Liver (tissue), 9 donors: ENCODE measurements around the gene LARGE1. TPM values are rescaled to one million over a fixed set of nuclear protein-coding genes. Genes with fewer than 3 reads are reported as not detected.
A peak's percentile ranks its signal among the peaks of the same experiment; 100 is the strongest.

Experiments
- DNase-seq: peaks from one replicate; pipeline ENCODE4 v3.0.0-alpha.2; 2017; ENCODE audit warnings: low spot score
- H3K27ac ChIP-seq, 2 donors: one replicate each; pipeline ENCODE4 v1.7.0; 2013; ENCODE audit warnings: inconsistent platforms in 2 of 2, low read length in 2 of 2, control low read depth in 1 of 2, low read depth in 1 of 2, mild to moderate bottlenecking in 1 of 2
- H3K27me3 ChIP-seq, 4 donors: one replicate each; pipeline versions ENCODE4 v1.6.1 to v1.7.0; 2013; ENCODE audit warnings: low read length in 3 of 4, inconsistent platforms in 1 of 4, mild to moderate bottlenecking in 1 of 4, moderate library complexity in 1 of 4; ENCODE audit not compliant: control insufficient read depth in 4 of 4, insufficient read depth in 4 of 4
- H3K36me3 ChIP-seq, 4 donors: one replicate each; pipeline versions ENCODE4 v1.6.1 to v1.7.0; 2013; ENCODE audit warnings: low read length in 3 of 4, mild to moderate bottlenecking in 3 of 4, low read depth in 1 of 4, moderate library complexity in 1 of 4; ENCODE audit not compliant: control insufficient read depth in 4 of 4, insufficient read depth in 3 of 4
- H3K4me1 ChIP-seq, 4 donors: one replicate each; pipeline versions ENCODE4 v1.6.1 to v1.7.0; 2013; ENCODE audit warnings: low read length in 3 of 4, mild to moderate bottlenecking in 3 of 4, moderate library complexity in 1 of 4; ENCODE audit not compliant: control insufficient read depth in 4 of 4, insufficient read depth in 4 of 4
- H3K4me3 ChIP-seq, 3 donors: one replicate each; pipeline versions ENCODE4 v1.6.1 to v1.7.0; 2013; ENCODE audit warnings: low read length in 3 of 3, control low read depth in 1 of 3, low read depth in 1 of 3, mild to moderate bottlenecking in 1 of 3
- H3K9ac ChIP-seq, 2 donors: one replicate each; pipeline ENCODE4 v1.7.0; 2013; ENCODE audit warnings: low read length in 2 of 2, mild to moderate bottlenecking in 2 of 2, moderate library complexity in 2 of 2, control low read depth in 1 of 2, low read depth in 1 of 2
- H3K9me3 ChIP-seq, 4 donors: one replicate each; pipeline versions ENCODE4 v1.6.1 to v1.7.0; 2013; ENCODE audit warnings: low read length in 3 of 4; ENCODE audit not compliant: control insufficient read depth in 4 of 4
- EGR1 ChIP-seq, 2 donors: IDR thresholded peaks; 2 replicates each; pipeline ENCODE4 v1.6.1; 2016 to 2018; ENCODE audit warnings: antibody characterized with exemption in 2 of 2, low read depth in 2 of 2
- FOXA1 ChIP-seq: IDR thresholded peaks from 2 replicates; pipeline ENCODE4 v1.6.1; 2016; ENCODE audit warnings: antibody characterized with exemption
- FOXA2 ChIP-seq: IDR thresholded peaks from 2 replicates; pipeline ENCODE4 v1.6.1; 2016; ENCODE audit warnings: antibody characterized with exemption
- GABPA ChIP-seq, 2 donors: IDR thresholded peaks in 1 of 2; conservative IDR thresholded peaks in 1 of 2; 2 replicates each; pipeline ENCODE4 v1.6.1; 2016; ENCODE audit warnings: antibody characterized with exemption in 2 of 2, mild to moderate bottlenecking in 1 of 2, moderate library complexity in 1 of 2
- HNF4A ChIP-seq, 2 donors: conservative IDR thresholded peaks; 2 replicates each; pipeline ENCODE4 v1.6.1; 2016; ENCODE audit warnings: antibody characterized with exemption in 2 of 2, mild to moderate bottlenecking in 2 of 2
- HNF4G ChIP-seq: IDR thresholded peaks from 2 replicates; pipeline ENCODE4 v1.6.1; 2016; ENCODE audit warnings: antibody characterized with exemption
- JUND ChIP-seq, 2 donors: IDR thresholded peaks; 2 replicates each; pipeline ENCODE4 v1.6.1; 2016; ENCODE audit warnings: antibody characterized with exemption in 2 of 2
- NR2F2 ChIP-seq: IDR thresholded peaks from 2 replicates; pipeline ENCODE4 v1.6.1; 2016; ENCODE audit warnings: antibody characterized with exemption
- RAD21 ChIP-seq, 2 donors: IDR thresholded peaks; 2 replicates each; pipeline ENCODE4 v1.6.1; 2016; ENCODE audit warnings: antibody characterized with exemption in 2 of 2, mild to moderate bottlenecking in 2 of 2
- RXRA ChIP-seq, 2 donors: IDR thresholded peaks; 2 replicates each; pipeline ENCODE4 v1.6.1; 2017 to 2018; ENCODE audit warnings: antibody characterized with exemption in 2 of 2, mild to moderate bottlenecking in 1 of 2
- SP1 ChIP-seq: IDR thresholded peaks from 2 replicates; pipeline ENCODE4 v1.6.1; 2018; ENCODE audit warnings: antibody characterized with exemption, mild to moderate bottlenecking
- TAF1 ChIP-seq: conservative IDR thresholded peaks from 2 replicates; pipeline ENCODE4 v1.6.1; 2016; ENCODE audit warnings: antibody characterized with exemption, mild to moderate bottlenecking
- YY1 ChIP-seq: IDR thresholded peaks from 2 replicates; pipeline ENCODE4 v1.6.1; 2016; ENCODE audit warnings: antibody characterized with exemption, mild to moderate bottlenecking
- WGBS: extraction: QIAGEN DNeasy Blood & Tissue Kit; methylation state at CpG from one replicate; pipeline ENCODE4 v1.1.7; 2013; 5-methylcytosine and 5-hydroxymethylcytosine counted together
- polyA plus RNA-seq, 2 donors: library from polyadenylated mRNA; stranded (reverse) in 1 of 2; unstranded in 1 of 2; fragments of 200-250 nt in 1 of 2; fragments of >200 nt in 1 of 2; fragmentation: Nextera tagmentation in 1 of 2; extraction: Ambion mirVana in 1 of 2; gene quantifications; one replicate each; pipeline versions ENCODE4 v1.2.1 to v1.2.3, GENCODE V29; 2013 to 2015
- total RNA-seq, 2 donors: library from RNA; depleted of rRNA; stranded (reverse); fragments of >200 nt; gene quantifications; one replicate each; pipeline ENCODE4 v1.2.3, GENCODE V29; 2014
- TF ChIP-seq, protein P1 (sequence below): IDR thresholded peaks from 2 replicates; pipeline ENCODE4 v1.6.1; 2016; ENCODE audit warnings: antibody characterized with exemption
- TF ChIP-seq, protein P2 (sequence below): IDR thresholded peaks from 2 replicates; pipeline ENCODE4 v1.6.1; 2016; ENCODE audit warnings: antibody characterized with exemption
- TF ChIP-seq, protein P3 (sequence below): IDR thresholded peaks from 2 replicates; pipeline ENCODE4 v1.6.1; 2016; ENCODE audit warnings: antibody characterized with exemption, mild to moderate bottlenecking
- TF ChIP-seq, protein P4 (sequence below): IDR thresholded peaks from 2 replicates; pipeline ENCODE4 v1.6.1; 2016; ENCODE audit warnings: antibody characterized with exemption
- donor health status: healthy.
- donor health status: healthy.
- donor health status: healthy.
- donor health status: healthy.
- donor health status: healthy.

LARGE1 gene
- total and polyA plus RNA-seq, 4 donors = 2.3 to 14.1 (median 5.7) TPM

DNA sequence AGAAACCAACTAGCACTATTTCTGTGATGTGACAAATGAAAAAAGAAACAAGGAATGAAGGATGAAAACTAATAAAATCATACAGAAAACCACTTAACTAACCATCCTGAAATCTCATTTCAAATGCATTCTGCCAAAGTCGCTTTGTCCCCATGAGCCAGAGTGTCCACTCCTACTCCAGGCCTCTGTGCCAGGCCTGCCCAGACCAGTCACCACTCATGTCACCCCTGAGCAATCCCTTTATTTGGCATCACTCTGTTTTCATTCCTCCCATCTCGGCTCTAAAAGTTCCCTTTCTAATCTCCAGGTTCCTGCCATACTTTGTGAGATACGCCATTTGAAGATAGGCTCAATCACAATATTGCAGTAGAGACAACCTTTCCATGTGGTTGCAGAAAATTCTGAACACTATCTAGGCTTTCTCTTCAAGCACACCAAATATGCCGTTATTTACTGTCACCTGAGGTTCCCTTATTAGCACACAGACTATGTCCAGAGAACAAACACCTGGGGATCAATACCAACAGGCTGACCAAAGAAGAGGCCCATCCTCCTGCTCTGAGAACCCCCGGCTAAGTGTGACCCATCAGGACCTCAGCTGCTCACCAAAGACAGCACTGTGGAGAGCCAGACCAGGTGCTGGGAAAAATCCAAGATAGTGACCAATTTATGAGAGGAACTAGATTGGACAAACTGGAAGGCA is 202.4 kb downstream of the LARGE1 start:
- Histone ChIP-seq H3K4me3 (no peak overlapping the region), H3K27ac (no peak overlapping the region), H3K36me3 (no peaks in the 10 kb centered on the region), H3K9ac (no peak overlapping the region), H3K9me3 (peaks cover 0 to 8% (median 3%) of the 10 kb centered on the region in 4 donors), H3K27me3 (no peaks in the 10 kb centered on the region), H3K4me1 (peaks cover 0 to 30% (median 26%) of the 10 kb centered on the region in 4 donors)
- WGBS = 52% methylated on average over 5 of the region's 5 CpGs
- TF ChIP-seq, protein P1, sequence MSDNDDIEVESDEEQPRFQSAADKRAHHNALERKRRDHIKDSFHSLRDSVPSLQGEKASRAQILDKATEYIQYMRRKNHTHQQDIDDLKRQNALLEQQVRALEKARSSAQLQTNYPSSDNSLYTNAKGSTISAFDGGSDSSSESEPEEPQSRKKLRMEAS = no peak
- TF ChIP-seq, protein P2, sequence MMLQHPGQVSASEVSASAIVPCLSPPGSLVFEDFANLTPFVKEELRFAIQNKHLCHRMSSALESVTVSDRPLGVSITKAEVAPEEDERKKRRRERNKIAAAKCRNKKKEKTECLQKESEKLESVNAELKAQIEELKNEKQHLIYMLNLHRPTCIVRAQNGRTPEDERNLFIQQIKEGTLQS = no peak
- TF ChIP-seq HNF4A (conservative IDR thresholded peaks at IDR 0.05) (peak in 1 of 2 donors; percentile 7), RAD21 (IDR thresholded peaks at IDR 0.05) (peak in 1 of 2 donors; percentile 13), EGR1 (IDR thresholded peaks at IDR 0.05; ENCODE audit: low read depth in 2 of 2) (no peak), SP1 (no peak), GABPA (IDR thresholded peaks at IDR 0.05 in 1 of 2, conservative IDR thresholded peaks at IDR 0.05 in 1 of 2) (no peak)
- no peak for DNase-seq

DNA sequence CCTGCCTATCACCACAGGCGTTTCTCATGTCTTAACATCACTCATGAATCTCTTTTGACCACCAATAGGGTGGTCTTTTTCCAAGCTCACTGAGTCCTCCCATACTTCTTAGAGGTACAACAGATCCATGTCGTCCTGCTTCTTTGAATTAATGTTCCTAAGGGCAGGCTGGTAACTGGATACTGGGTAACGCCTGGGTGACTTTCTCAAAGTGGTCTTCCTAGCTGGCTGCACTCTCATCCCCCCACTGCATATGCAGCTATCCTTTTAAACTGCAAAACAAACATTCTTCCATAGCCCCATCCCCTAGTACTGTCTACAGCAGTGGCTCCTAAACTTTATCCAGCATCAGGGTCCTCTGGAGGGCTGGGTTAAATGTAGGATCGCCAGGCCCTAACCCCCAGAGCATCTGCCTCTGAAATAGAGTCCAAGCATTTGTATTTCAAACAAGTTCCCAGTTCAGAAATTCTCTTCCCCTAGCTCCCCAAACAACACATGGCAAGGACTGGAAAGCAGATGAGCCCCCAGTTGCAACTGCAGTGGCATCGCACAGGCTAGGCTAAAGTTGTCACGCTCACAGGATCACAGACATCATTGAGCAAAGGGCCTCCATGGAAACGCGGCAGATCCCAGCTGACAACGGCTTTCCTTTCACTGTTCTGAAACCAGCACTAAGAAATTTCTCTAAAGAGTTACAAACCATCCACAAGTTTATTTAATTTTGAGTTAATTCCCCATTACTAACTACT is 204.9 kb downstream of the LARGE1 start:
- TF ChIP-seq, protein P3, sequence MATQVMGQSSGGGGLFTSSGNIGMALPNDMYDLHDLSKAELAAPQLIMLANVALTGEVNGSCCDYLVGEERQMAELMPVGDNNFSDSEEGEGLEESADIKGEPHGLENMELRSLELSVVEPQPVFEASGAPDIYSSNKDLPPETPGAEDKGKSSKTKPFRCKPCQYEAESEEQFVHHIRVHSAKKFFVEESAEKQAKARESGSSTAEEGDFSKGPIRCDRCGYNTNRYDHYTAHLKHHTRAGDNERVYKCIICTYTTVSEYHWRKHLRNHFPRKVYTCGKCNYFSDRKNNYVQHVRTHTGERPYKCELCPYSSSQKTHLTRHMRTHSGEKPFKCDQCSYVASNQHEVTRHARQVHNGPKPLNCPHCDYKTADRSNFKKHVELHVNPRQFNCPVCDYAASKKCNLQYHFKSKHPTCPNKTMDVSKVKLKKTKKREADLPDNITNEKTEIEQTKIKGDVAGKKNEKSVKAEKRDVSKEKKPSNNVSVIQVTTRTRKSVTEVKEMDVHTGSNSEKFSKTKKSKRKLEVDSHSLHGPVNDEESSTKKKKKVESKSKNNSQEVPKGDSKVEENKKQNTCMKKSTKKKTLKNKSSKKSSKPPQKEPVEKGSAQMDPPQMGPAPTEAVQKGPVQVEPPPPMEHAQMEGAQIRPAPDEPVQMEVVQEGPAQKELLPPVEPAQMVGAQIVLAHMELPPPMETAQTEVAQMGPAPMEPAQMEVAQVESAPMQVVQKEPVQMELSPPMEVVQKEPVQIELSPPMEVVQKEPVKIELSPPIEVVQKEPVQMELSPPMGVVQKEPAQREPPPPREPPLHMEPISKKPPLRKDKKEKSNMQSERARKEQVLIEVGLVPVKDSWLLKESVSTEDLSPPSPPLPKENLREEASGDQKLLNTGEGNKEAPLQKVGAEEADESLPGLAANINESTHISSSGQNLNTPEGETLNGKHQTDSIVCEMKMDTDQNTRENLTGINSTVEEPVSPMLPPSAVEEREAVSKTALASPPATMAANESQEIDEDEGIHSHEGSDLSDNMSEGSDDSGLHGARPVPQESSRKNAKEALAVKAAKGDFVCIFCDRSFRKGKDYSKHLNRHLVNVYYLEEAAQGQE = no peak
- TF ChIP-seq, protein P4, sequence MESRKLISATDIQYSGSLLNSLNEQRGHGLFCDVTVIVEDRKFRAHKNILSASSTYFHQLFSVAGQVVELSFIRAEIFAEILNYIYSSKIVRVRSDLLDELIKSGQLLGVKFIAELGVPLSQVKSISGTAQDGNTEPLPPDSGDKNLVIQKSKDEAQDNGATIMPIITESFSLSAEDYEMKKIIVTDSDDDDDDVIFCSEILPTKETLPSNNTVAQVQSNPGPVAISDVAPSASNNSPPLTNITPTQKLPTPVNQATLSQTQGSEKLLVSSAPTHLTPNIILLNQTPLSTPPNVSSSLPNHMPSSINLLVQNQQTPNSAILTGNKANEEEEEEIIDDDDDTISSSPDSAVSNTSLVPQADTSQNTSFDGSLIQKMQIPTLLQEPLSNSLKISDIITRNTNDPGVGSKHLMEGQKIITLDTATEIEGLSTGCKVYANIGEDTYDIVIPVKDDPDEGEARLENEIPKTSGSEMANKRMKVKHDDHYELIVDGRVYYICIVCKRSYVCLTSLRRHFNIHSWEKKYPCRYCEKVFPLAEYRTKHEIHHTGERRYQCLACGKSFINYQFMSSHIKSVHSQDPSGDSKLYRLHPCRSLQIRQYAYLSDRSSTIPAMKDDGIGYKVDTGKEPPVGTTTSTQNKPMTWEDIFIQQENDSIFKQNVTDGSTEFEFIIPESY = no peak
- TF ChIP-seq TAF1 (no peak), NR2F2 (no peak), EGR1 (IDR thresholded peaks at IDR 0.05; ENCODE audit: low read depth in 2 of 2) (no peak), FOXA1 (no peak), HNF4G (no peak), FOXA2 (no peak), JUND (IDR thresholded peaks at IDR 0.05) (no peak), SP1 (no peak), RXRA (IDR thresholded peaks at IDR 0.05) (no peak), YY1 (no peak), HNF4A (conservative IDR thresholded peaks at IDR 0.05) (no peak)
- TF ChIP-seq, protein P2 = no peak
- peaks cover 0 to 8% (median 3%) of the 10 kb centered on the region in 4 donors for H3K9me3 ChIP-seq
- WGBS = 97% methylated on average over 9 of the region's 9 CpGs

More for the DNA sequence above, 204.9 kb downstream of the LARGE1 start:
- Histone ChIP-seq H3K27ac (no peak overlapping the region), H3K4me1 (peaks cover 0 to 23% (median 19%) of the 10 kb centered on the region in 4 donors), H3K4me3 (no peak overlapping the region), H3K27me3 (no peaks in the 10 kb centered on the region), H3K36me3 (no peaks in the 10 kb centered on the region), H3K9ac (no peak overlapping the region)
- DNase-seq = no peak
